Activated CD4-positive, alpha-beta T cell treated with anti-CD3 and anti-CD28 coated beads, Interleukin-2, amount 50 U/mL, for 4 hours (primary cell): ENCODE measurements around the gene RPH3AL.
"Not testable (repeated sequence)": the region's sequence is repeated elsewhere in the genome, so short reads cannot be mapped to it uniquely, and the experiment has no call there.

Source experiments
- DNase-seq, 2 experiments: peaks; one replicate each; pipeline ENCODE4 v3.0.0-alpha.2; 2020

The RPH3AL gene

DNA sequence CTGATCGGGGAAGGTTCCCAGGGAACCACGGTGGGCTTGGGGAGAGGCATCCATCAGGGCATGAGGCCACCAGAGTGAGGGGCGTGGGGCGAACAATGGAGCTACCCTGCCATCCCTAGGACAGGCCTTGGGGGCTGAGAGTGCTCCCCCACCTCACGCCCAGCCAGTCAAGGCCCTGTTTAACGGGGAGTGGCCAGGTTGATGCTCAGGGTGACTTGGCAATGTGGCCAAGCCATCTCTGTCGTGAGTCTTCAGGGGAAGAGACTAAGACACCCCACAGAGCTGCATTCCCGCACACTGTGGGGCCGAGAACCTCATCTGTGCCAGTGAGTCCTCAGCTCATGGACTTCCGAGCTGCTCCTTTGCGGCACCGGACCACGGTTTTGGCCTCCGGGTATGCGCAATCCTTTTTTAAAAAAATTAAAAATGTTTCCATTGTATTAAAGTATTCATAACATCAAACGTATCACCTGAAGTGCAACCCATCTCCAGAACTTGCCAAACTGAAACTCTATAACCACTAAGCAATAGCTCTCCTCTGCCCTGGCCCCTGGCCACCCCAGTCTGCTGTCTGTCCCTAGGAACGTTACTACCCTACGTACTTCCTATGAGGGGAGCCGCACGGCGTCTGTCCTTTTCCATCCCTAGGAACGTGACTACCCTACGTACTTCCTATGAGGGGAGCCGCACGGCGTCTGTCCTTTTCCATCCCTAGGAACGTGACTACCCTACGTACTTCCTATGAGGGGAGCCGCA, 99.3 kb downstream of the RPH3AL start:
- no peak for DNase-seq

DNA sequence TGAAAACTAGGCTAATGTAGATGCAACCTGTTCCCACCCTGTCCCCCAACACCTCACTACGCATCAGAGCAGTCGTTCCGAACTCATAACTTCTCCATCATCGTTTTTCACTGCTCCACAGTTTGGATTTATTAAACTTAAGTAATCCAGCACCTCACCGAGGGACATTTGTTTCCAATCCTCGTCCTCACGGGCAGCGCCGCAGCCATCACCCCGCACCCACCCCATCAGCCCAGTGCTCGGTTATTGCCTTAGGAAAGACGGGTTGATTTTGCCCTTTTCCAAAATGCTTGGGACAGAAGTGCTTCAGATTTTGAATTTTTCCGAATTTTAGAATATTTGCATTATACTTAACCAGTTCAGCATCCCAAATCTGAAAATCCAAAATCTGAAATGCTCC, 100.2 kb downstream of the RPH3AL start:
- DNase-seq: no peak

DNA sequence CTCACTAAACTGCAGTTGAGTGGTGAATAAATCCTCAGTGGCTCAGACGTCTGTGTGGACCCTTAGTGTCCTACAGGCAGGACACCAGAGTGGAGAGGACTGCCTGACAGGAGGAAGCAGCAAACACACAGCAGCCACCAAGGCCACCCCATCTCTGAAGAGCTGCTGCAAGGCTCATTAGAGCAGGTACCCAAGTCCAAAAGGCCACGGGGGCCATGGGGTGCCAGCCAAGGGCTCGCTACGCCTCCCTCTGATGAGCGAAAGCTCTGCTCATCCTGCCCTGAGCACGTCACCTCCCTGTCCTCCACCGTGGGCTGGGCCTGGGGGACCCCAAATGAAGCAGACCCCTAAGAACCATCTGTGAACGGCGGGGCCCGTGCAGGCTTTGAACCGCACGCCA, 101.1 kb downstream of the RPH3AL start:
- no peak for DNase-seq

DNA sequence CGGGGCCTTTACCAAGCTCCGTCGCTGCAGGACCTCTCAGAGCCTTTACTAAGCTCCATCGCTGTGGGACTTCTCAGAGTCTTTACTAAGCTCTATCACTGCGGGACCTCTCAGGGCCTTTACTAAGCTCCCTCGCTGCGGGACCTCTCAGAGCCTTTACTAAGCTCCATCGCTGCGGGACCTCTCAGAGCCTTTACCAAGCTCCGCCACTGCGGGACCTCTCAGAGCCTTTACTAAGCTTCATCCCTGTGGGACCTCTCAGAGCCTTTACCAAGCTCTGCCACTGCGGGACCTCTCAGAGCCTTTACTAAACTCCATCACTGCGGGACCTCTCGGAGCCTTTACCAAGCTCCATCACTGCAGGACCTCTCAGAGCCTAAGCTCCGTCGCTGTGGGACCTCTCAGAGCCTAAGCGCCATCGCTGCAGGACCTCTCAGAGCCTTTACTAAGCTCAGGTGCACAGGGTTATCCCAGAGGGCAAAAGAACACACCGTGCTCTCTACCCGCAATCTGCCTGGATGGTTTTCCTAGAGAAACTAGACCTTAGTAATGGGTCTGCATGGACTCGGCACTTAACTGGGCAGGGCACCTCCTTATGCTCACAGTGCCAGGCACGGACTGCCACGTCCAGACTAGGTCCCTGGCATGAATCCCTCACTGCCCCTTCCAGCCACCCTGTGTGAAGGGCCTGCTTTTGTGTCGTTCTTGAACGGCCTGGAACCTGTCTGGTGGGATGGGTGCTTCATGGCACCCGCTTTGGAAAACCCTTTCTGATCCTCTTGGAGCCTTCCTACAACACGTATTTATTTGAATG, 101.9 kb downstream of the RPH3AL start:
- no peak for DNase-seq

DNA sequence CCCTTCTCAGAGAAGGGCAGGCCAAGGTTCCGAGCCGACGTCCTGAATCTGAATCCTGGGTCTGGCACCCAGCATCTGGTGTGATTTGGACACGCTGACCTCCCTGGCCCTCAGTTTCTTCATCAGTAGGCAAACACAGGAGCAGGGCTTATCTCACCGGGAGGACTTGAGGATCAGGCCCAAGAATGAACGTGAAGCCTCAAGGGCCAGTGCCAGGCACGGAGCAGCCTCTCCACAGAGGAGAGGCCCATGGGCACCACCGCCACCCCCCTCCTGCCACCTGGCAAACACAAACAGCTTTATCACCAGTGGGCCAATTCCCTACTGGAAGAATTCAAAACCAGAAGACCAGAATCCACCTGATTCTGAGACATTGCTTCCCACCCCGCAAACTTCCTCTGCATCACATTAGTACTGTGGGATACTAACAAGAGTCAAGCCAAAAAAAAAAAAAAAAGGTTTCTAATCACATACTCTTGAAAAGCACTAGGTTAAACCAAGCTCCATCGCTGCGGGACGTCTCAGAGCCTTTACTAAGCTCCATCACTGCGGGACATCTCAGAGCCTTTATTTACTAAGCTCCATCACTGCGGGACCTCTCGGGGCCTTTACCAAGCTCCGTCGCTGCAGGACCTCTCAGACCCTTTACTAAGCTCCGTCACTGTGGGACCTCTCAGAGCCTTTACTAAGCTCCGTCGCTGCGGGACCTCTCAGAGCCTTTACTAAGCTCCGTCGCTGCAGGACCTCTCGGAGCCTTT, 103.2 kb downstream of the RPH3AL start:
- no peak for DNase-seq

DNA sequence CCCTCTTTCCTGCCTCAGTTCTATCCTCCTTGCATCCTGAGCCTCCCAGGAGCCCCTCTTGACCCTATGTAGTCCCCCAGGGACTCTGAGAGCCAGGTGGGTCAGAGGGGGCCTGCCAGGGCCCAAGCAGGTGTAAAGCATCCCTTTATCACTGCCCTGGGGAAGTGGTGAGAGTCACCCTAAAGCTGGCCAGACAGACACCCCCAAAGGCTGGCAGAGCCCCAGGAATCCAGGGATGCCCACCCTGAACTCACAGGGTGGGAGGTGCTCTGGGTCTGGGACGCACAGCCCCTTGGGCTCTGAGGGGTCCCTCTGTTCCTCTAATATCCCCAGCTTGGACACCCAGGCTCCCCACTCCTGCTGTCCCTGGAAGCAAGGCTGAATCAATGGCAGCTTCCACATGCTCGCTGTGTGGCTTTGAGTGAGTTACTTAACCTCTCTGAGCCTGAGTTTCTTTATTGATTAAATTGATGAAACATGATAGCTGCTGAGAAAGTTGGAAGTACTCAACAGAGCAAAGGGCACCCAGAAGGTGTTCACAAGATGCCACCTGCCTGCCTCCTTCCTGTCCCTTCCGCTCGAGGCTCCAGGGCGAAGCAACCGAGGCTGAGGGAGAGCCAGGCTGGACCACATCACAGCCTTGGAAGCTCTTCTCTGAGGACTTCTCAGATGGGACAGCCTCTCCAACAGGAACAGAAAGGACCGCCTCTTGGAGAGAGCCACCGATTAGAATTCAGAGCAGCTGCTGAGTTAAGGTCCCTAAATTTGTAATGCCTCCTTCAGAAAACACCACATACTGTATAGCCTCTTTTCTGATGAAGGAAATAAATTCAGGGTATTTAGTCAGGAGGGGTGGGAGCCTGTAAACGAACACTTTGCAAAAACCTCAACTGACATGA, 104.0 kb downstream of the RPH3AL start:
- no peak for DNase-seq

DNA sequence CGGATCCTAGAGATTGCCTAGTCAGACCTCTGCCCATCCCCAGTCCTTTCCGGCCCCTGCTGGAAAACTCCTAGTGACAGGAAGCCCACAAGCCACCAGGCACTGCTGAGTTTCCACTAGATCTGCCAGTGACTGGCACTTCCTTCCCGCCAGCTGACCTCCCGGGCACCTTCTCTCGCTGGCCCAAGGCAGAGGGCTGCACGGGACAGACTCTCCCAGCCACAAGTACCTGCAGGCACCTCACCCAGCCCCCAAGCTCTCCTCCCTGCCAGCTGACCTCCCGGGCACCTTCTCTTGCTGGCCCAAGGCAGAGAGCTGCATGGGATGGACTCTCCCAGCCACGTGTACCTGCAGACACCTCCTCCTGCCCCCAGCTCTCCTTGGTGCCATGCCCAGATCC, 104.8 kb downstream of the RPH3AL start:
- DNase-seq: no peak

DNA sequence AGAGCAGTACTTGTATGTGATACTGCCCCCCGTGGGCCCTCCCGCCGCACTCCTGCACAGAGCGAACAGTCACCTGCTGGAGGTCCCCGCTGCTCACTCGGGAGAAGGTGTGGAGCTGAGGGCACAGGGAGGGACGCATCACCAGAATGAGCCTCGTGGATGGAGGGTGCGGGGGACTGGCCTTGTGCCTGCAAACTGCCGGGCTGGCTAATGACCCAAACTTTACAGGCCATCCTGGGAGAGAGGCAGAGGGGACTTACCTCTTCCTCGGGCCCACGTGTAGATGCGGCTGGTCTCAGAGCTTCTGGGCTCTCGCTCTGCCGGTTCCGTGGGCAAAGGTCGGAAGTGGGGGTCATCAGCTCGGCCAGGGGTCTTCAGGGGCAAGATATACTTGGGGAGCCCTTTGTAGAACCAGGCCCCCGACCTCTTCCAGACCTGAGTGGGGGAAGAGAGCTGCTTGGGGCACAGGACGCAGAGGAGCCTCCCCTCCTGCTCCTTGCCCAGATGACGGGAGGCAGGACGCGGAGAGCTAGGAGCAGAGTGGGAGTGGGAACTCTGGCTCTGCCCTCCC, 105.7 kb downstream of the RPH3AL start:
- no peak for DNase-seq

DNA sequence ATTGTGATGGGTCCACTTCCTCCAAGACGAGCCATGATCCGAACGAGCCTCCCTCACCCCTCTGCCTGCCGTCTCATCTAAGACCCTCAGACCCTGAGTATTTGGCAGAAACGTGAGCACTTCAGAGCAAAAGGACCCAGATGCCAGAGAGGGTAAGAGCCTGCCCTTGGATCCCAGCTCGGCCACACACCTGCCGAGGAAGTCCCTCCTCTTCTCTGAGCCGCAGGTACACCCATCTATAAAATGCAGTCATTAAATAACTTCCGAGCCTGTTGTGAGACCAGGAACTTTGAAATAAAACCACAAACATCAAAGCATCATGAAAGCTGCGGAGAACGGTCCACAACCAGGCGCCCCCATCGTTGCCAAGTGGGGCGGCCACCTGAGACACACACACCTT, 106.4 kb downstream of the RPH3AL start:
- no peak for DNase-seq

DNA sequence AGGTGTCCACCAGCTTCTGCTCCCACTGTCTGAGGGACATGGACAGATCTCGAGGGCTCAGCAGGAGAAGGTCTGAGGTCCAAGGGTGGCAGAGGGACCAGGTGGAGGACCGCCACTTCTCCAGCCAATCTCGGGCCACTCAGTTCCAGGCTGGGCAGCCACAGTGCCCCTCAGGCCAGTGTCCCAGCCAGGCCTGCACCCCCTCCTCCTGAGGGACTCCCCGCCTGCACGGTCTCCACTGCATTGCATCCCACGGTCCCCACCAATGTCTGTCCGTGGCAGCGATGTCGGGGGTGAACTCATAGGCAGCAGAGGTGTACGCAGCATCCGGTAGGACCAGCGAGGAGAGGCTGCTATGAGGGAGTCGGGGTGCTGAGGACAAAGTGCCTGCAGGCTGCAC, 107.0 kb downstream of the RPH3AL start:
- DNase-seq: no peak

DNA sequence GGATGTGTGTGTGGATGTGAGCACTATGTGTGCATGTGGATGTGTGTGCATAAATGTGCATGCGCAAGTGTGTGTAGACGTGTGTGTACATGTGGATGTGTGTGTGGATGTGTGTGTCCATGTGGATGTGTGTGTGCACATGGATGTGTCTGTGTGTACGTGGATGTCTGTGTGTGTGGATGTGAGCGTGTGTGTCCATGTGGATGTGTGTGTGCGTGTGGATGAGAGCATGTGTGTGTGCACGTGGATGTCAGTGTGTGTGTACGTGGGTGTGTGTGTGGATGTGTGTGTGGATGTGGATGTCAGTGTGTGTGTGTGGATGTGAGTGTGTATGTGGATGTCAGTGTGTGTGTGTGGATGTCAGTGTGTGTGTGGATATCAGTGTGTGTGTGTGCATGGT, 107.6 kb downstream of the RPH3AL start:
- no peak for DNase-seq

DNA sequence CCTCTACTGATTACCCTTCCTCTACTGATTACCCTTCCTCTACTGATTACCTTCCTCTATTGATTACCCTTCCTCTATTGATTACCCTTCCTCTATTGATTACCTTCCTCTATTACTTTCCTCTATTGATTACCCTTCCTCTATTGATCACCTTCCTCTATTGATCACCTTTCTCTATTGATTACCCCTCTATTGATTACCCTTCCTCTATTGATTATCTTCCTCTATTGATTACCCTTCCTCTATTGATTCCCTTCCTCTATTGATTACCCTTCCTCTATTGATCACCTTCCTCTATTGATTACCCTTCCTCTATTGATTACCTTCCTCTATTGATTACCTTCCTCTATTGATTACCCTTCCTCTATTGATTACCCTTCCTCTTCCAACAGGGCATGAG, 108.7 kb downstream of the RPH3AL start:
- not testable (repeated sequence) for DNase-seq

DNA sequence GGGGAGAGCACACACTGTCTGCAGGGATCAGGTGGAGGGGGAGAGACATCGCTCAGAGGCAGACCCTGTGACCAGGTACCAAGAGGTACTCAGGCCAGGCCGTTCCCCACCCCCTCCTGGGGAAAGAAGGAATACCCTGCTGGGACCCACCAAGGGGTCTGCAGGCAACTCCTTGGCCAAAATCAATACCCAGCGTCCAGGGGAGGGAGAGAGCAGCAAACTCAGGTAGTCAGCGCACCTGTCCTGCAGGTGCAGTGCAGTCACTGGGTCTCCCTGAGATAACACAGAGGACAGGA, 113.7 kb downstream of the RPH3AL start:
- no peak for DNase-seq

DNA sequence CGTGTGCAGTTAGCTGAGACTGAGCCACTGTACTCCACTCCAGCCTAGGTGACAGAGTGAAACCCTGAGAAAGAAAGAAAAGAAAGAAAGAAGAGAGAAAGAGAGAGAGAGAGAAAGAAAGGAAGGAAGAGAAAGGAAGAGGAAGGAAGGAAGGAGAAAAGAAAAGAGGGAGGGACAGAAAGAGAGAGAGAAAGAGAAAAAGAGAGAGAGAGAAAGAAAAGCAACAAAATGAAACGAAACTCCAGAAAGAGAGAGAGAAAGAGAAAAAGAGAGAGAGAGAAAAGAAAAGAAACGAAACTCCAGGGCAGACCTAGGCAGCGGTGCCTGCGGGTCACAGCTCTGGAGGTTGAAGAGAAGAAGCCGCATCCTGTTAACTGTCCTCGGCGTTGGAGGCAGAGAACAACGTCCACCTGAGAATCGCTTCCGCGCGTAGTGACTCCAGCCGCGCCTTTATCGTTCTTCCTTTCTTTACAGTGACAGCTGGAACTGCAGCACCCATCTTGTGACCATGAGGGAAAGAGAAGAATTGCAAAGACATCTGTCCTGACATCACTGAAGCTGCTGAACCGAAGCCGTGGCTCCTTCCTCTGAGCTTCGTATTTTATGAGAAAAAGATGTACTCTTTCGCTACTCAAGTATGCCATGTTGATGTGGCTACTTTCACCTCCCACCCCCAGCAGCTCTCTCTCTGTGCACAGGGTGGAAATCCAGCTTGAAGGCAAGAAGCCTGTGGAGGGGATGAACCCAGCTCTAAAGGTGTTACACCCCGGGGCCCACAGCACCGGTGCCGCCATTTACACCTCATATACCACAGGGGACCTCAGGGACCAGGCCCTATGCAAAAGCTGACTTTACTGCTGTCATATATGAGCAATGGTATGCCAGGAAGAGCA, 114.3 kb downstream of the RPH3AL start:
- no peak for DNase-seq

DNA sequence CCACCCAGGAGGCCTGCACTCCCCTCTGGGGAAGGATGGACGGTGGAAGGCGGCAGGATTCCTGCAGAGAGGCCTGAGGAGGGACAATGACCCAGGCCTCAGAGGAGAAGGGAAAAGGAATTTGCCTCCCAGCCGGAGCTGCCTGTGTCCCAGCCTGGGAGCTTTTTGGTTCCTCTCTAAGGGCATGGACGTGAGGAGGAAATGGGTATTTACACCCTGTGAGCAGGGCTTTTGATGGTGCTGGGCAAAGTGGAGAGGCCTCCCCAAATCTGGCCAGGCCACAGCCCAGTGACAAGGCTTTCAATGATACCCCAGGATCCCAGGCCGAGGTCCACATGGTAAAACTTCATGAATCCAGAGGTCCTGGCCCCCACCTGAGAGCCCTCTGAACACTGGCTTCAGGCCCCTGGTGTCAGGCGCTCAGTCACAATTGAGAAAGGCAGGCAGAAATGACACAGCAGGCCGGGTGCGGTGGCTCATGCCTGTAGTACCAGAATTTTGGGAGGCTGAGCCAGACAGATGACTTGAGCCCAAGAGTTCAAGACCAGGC, 115.1 kb downstream of the RPH3AL start:
- DNase-seq: no peak

DNA sequence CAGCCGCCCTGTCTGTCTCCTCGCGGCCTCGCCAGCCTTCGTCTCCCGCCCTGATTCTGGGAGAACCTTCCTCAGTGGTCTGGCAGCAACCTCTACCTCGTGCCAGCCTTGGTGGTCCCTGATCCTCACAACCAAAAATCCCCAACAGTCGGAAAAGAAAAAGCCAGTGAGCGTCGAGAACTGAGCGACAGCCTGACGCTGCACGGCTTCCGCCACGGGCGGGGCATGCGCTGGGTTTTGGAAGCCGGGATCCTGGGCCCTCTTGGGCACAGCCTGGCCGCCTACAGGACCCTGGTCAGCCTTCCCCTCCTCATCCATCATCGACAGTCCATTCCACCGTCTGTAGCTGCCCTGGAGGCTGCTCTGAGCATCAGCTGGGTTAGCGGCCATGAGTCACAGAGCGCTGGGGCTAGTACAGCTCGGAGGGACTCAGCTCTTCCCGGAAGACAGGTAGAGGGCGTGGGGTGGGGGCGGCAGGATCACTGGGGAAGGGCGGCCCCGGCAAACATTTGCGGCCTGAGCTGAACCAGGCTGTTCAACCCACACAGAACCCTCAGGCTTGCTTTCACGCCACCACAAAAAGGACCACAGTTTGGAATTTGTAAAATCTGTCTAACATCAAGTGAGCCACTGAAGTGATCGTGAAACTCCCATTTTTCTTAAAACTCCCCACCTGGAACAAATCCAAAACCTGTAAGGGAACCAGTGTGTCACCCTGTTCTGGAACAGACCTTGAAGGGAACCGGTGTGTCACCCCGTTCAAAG, 115.8 kb downstream of the RPH3AL start:
- no peak for DNase-seq

DNA sequence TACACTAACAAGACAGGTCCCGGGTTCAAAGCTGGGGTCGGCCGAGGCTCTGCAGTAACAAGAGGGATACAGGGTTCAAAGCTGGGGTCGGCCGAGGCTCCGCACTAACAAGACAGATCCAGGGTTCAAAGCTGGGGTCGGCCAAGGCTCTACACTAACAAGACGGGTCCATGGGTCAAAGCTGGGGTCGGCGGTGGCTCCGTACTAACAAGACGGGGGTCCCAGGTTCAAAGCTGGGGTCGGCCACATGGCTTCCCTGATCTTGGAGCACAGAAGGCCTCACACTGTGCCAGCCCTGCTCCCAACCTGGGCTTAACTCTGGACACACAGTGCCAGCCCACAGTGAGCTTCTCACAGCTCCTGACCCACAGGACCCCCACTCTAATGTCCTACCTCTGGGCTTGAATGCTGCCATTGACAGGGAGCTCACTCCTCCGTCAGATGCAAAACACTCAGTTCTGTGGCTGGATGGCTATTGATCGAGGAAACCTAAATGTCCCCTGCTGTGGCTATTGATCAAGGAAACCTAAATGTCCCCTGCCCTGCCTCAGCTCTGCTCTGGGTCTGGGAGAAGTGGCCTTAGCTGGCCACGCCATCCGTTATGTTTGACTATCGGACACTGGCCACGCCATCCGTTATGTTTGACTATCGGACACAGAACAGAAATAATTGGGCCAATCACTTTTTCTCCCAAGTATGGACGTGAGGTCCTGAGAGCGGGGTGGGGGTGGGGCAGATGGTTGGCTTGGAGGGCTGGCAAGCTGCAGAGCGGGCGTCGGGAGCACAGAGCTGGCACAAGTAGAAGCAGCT, 116.6 kb downstream of the RPH3AL start:
- no peak for DNase-seq

DNA sequence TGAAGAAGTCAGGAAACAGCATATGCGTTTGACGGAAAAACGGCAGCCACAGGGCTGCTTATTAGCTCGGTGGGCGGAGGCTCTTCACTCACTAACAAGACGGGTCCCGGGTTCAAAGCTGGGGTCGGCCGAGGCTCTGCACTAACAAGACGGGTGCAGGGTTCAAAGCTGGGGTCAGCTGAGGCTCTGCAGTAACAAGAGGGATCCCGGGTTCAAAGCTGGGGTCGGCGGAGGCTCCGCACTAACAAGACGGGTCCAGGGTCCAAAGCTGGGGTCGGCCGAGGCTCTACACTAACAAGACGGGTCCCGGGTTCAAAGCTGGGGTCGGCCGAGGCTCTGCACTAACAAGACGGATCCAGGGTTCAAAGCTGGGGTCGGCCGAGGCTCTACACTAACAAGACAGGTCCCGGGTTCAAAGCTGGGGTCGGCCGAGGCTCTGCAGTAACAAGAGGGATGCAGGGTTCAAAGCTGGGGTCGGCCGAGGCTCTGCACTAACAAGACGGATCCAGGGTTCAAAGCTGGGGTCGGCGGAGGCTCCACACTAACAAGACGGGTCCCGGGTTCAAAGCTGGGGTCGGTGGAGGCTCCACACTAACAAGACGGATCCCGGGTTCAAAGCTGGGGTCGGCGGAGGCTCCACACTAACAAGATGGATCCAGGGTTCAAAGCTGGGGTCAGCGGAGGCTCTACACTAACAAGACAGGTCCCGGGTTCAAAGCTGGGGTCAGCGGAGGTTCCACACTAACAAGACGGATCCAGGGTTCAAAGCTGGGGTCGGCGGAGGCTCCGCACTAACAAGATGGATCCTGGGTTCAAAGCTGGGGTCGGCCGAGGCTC, 117.4 kb downstream of the RPH3AL start:
- DNase-seq: not testable (repeated sequence)
